GM12892 (cell line): ENCODE measurements around the gene COPB2.

Experiments
- POLR2A ChIP-seq: IDR thresholded peaks from 2 replicates; pipeline ENCODE4 v1.6.1; 2011; ENCODE audit warnings: low read depth, low read length, control low read depth
- POLR2AphosphoS5 ChIP-seq: IDR thresholded peaks from 2 replicates; pipeline ENCODE4 v1.6.1; 2011; ENCODE audit warnings: low read depth, low read length, control low read depth
- TAF1 ChIP-seq: IDR thresholded peaks from 2 replicates; pipeline ENCODE4 v1.6.1; 2011; ENCODE audit warnings: low read depth, mild to moderate bottlenecking, control low read depth, low read length, borderline replicate concordance

GRCh38 chr3:139434228-139434627, 44.8 kb upstream of the COPB2 start:
- no peak for TF ChIP-seq POLR2AphosphoS5
- no peak for TF ChIP-seq POLR2A
- TF ChIP-seq TAF1: no peak
